ENCODE measurements around the gene ARMC7.

DNA sequence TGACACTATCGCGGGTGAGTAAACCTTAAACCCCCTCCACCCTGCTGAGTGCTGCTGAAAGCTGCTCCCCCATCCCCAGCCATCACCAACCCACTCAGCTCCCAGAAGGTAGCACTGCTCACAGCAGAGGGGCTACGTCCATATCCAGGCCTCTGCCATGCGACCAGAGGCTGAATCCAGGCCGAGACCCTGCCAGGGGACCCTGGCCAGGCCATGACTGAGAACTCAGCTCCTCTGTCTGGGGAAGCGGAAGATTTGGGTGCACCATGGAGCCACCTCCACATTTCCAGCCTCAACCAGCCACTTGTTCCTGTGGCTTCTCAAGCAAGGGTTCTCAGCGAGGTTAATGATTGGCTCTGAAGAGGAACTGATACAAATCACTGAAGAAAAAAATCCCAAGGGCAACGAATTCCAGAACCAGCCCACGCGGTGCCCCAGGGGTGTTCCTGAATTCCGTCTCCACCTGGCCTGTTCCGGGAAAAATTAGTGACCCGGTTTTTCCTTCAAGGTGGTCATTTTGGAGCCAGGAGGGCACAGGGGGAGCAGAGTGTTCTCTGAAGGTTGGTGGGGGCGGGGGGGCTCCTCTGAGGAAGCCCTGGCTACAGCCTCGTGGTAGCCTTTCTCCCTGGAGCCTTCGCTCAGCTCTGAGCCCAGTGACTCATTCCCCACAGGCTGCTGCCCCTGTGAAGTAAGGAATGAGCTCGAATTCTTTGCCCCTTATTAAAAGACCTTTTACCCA, 31.3 kb upstream of the ARMC7 start:
- TF ChIP-seq EZH2 (IDR thresholded peaks at IDR 0.05; ENCODE audit: borderline replicate concordance, low read depth, low read length, poor library complexity, severe bottlenecking): no peak
- TF ChIP-seq, protein P1, sequence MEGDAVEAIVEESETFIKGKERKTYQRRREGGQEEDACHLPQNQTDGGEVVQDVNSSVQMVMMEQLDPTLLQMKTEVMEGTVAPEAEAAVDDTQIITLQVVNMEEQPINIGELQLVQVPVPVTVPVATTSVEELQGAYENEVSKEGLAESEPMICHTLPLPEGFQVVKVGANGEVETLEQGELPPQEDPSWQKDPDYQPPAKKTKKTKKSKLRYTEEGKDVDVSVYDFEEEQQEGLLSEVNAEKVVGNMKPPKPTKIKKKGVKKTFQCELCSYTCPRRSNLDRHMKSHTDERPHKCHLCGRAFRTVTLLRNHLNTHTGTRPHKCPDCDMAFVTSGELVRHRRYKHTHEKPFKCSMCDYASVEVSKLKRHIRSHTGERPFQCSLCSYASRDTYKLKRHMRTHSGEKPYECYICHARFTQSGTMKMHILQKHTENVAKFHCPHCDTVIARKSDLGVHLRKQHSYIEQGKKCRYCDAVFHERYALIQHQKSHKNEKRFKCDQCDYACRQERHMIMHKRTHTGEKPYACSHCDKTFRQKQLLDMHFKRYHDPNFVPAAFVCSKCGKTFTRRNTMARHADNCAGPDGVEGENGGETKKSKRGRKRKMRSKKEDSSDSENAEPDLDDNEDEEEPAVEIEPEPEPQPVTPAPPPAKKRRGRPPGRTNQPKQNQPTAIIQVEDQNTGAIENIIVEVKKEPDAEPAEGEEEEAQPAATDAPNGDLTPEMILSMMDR (conservative IDR thresholded peaks at IDR 0.05; ENCODE audit: low read depth, low read length): no peak

All from A673 (cell line).